Endothelial cell of umbilical vein (primary cell): Measurements from ENCODE around the gene SARS1. TPM values are rescaled to one million over a fixed set of nuclear protein-coding genes. Genes with fewer than 3 reads are reported as not detected.

Experiments
- BruUV-seq: library from RNA; stranded (reverse); fragments of 400-500 nt; replicated peaks from 2 replicates; lab custom pipeline; 2021; lab: Mats Ljungman, UMichigan
- CTCF ChIA-PET: fragments of 300-600, 350-600 bp; sonication (Branson Sonifier 250); formaldehyde crosslinking; loops from one replicate; lab custom pipeline; 2021; ENCODE audit warnings: antibody characterized with exemption, inconsistent platforms; lab: Charles Lee
- POLR2A ChIA-PET: fragments of 300-600, 350-600 bp; sonication (Branson Sonifier 250); formaldehyde crosslinking; loops from one replicate; lab custom pipeline; 2021; ENCODE audit warnings: antibody characterized with exemption, inconsistent platforms; lab: Charles Lee
- DNase-seq: peaks from one replicate; pipeline ENCODE4 v3.0.0-alpha.2; 2011; ENCODE audit warnings: low read depth, low spot score
- FAIRE-seq: peaks from 2 replicates; lab custom pipeline; 2011; peaks lifted over from hg19 to GRCh38; lab: Jason Lieb, UNC
- H2AFZ ChIP-seq: 2 replicates; pipeline ENCODE4 v1.6.0; 2012; ENCODE audit warnings: low read depth, low read length, control low read depth, inconsistent platforms
- H3K27ac ChIP-seq: 2 replicates; pipeline ENCODE4 v1.5.1; 2011; ENCODE audit warnings: low read depth, mild to moderate bottlenecking, control low read depth, low read length, moderate library complexity; ENCODE audit not compliant: insufficient read depth
- H3K27me3 ChIP-seq, 2 experiments: 2 replicates each; pipeline versions ENCODE4 v1.6.0 to v1.6.1; 2011; ENCODE audit warnings: low read length in 2 of 2, mixed read lengths in 1 of 2; ENCODE audit not compliant: control insufficient read depth in 2 of 2, insufficient read depth in 2 of 2
- H3K36me3 ChIP-seq, 2 experiments: 2 replicates in 1 of 2; 3 replicates in 1 of 2; pipeline ENCODE4 v1.5.1; 2011; ENCODE audit warnings: low read length in 2 of 2, mild to moderate bottlenecking in 1 of 2, moderate library complexity in 1 of 2; ENCODE audit not compliant: control insufficient read depth in 2 of 2, insufficient read depth in 2 of 2; ENCODE audit errors: extremely low read depth in 1 of 2
- H3K4me1 ChIP-seq: 3 replicates; pipeline ENCODE4 v1.5.1; 2011; ENCODE audit warnings: mild to moderate bottlenecking, low read length; ENCODE audit not compliant: control insufficient read depth, insufficient read depth; ENCODE audit errors: extremely low read depth
- H3K4me2 ChIP-seq: 2 replicates; pipeline ENCODE4 v1.6.1; 2011; ENCODE audit warnings: low read length, control low read depth, mixed read lengths; ENCODE audit not compliant: insufficient read depth
- H3K4me3 ChIP-seq, 3 experiments: fragments of 200-600 bp in 1 of 3; sonication (generic), shearing (Covaris generic) in 1 of 3; replicated peaks in 1 of 3; 2 replicates each; pipeline ENCODE4 v1.5.1; 2011 to 2016; ENCODE audit warnings: control low read depth in 3 of 3, low read length in 3 of 3, mild to moderate bottlenecking in 2 of 3, inconsistent platforms in 1 of 3, low read depth in 1 of 3, moderate library complexity in 1 of 3; ENCODE audit not compliant: insufficient read depth in 1 of 3
- H3K79me2 ChIP-seq: 2 replicates; pipeline ENCODE4 v1.6.0; 2012; ENCODE audit warnings: low read length, inconsistent platforms; ENCODE audit not compliant: control insufficient read depth, insufficient read depth
- H3K9ac ChIP-seq: replicated peaks from 2 replicates; pipeline ENCODE3; 2011; ENCODE audit warnings: low read length, control low read depth; ENCODE audit not compliant: insufficient read depth; ENCODE audit errors: extremely low read depth
- H3K9me1 ChIP-seq: replicated peaks from 3 replicates; pipeline ENCODE4 v1.6.0; 2011; ENCODE audit warnings: mild to moderate bottlenecking, low read length; ENCODE audit not compliant: control insufficient read depth, insufficient read depth; ENCODE audit errors: extremely low read depth
- H3K9me3 ChIP-seq: replicated peaks from 2 replicates; pipeline ENCODE4 v1.5.1; 2012; ENCODE audit warnings: low read length, inconsistent platforms; ENCODE audit not compliant: control insufficient read depth, insufficient read depth
- H4K20me1 ChIP-seq: replicated peaks from 2 replicates; pipeline ENCODE3; 2011; ENCODE audit warnings: mild to moderate bottlenecking, low read length; ENCODE audit not compliant: control insufficient read depth, insufficient read depth; ENCODE audit errors: extremely low read depth
- EZH2 ChIP-seq: IDR thresholded peaks from 2 replicates; pipeline ENCODE4 v1.6.1; 2012; ENCODE audit warnings: borderline replicate concordance, low read depth, mild to moderate bottlenecking, moderate library complexity, low read length, inconsistent platforms; ENCODE audit not compliant: severe bottlenecking
- FOS ChIP-seq: IDR thresholded peaks from 2 replicates; pipeline ENCODE4 v1.6.1; 2011; ENCODE audit warnings: mild to moderate bottlenecking, low read length, moderate library complexity, borderline replicate concordance; ENCODE audit not compliant: insufficient read depth
- GATA2 ChIP-seq: IDR thresholded peaks from 2 replicates; pipeline ENCODE4 v1.7.0; 2011; ENCODE audit warnings: low read depth, mild to moderate bottlenecking, moderate library complexity, mixed read lengths, low read length; ENCODE audit not compliant: insufficient read length, insufficient read depth
- MYC ChIP-seq: IDR thresholded peaks from one replicate; pipeline ENCODE4 v1.6.1; 2011; ENCODE audit warnings: mild to moderate bottlenecking, low read depth, low read length
- POLR2A ChIP-seq: IDR thresholded peaks from 2 replicates; pipeline ENCODE4 v1.6.1; 2012; ENCODE audit warnings: low read depth, mild to moderate bottlenecking, control low read depth, low read length
- POLR2AphosphoS5 ChIP-seq: IDR thresholded peaks from 2 replicates; pipeline ENCODE4 v1.6.1; 2012; ENCODE audit warnings: low read depth, mild to moderate bottlenecking, control low read depth, low read length, moderate library complexity; ENCODE audit not compliant: insufficient read depth
- dilution Hi-C: fragments of 300-500 bp; cut with MboI; formaldehyde crosslinking; loops from one replicate; pipeline ENCODE4 v1.15.0; 2019; ENCODE audit warnings: low sequenced_read_pairs; ENCODE audit not compliant: extremely low pct_ligation_motif_present
- intact Hi-C: fragments of 100-400 bp; cut with micrococcal nuclease; formaldehyde crosslinking; loops from one replicate; pipeline ENCODE4 v1.10.0; 2022
- polyA plus RNA-seq, 4 experiments: library from polyadenylated mRNA; depleted of rRNA in 3 of 4; stranded (reverse) in 3 of 4; unstranded in 1 of 4; fragments of >200 nt; gene quantifications; 2 replicates each; pipeline versions ENCODE4 v1.2.1 to v1.2.3, GENCODE V29; 2011 to 2012; ENCODE audit warnings: missing spikeins in 1 of 4
- total RNA-seq: library from RNA; stranded (reverse); gene quantifications from 2 replicates; pipeline ENCODE4 v1.2.3, GENCODE V29; 2021
- TF ChIP-seq, protein P1 (sequence below): IDR thresholded peaks from 2 replicates; pipeline ENCODE4 v1.6.1; 2011; ENCODE audit not compliant: insufficient read depth, insufficient read length
- TF ChIP-seq, protein P2 (sequence below), 2 donors: IDR thresholded peaks; 1 replicate in 1 of 2; 2 replicates in 1 of 2; pipeline ENCODE4 v1.5.1; 2011; ENCODE audit warnings: low read length in 2 of 2, mild to moderate bottlenecking in 2 of 2, moderate library complexity in 2 of 2, control low read depth in 1 of 2, inconsistent platforms in 1 of 2, low read depth in 1 of 2; ENCODE audit not compliant: insufficient read depth in 1 of 2; ENCODE audit errors: extremely low read depth in 1 of 2

Gene SARS1
- total and polyA plus RNA-seq, 2 donors (not counting 3 experiments of a cell fraction or from before 2014, with no cell fraction given), result 110 to 178 TPM

DNA sequence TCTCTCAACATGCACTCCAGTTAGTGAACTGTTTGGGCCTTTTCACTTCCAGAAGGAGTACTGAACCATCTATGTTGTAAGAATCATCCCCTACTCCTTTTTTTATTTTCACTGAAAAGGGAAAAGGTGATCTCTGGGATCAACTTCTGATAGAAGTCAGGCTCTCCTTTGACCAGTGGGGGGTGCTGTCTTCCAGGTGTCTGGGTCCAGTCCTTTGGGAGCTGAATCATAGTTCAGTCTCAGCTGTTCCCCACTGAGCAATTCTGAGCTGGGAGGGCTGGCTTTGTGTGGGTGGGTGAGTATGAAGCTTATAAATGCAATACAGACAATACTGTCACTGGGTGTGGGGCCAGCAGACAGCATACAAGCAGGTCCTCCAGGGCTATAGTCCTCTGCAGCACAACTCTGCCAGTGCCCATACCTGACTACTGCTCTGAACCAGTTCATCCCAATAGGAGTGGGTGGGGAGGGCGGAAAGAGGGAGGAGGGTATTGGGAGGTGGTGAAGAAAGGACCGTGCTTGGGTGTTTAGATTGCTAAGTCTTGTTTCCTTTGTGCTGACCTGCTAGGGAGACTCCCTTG is 12.5 kb upstream of the SARS1 start:
- H3K9me3 ChIP-seq, result no peaks in the 10 kb centered on the region
- peaks cover 17% of the 10 kb centered on the region for H3K4me1 ChIP-seq
- no peaks in the 10 kb centered on the region for H3K36me3 ChIP-seq
- no peaks in the 10 kb centered on the region for H3K9me1 ChIP-seq
- H3K4me2 ChIP-seq, result no peak overlapping the region
- H4K20me1 ChIP-seq, result no peaks in the 10 kb centered on the region
- no peak overlapping the region for H3K4me3 ChIP-seq
- peak; percentile 81 for FAIRE-seq
- dilution Hi-C loops (no loop called here), intact Hi-C loops (loop anchor here (1.0 to 2.0 kb wide), 2 partner anchors 62 to 198 kb away; no protein-coding TSS in a partner anchor)
- peak; percentile 37 for DNase-seq
- no peak overlapping the region for H3K9ac ChIP-seq
- no peaks in the 10 kb centered on the region for H3K79me2 ChIP-seq
- H3K27ac ChIP-seq, result no peak overlapping the region
- CTCF ChIA-PET, result interaction anchor here (0.6 to 1.2 kb wide), 28 partner anchors 9 to 331 kb away, joined by 3 to 21 read pairs (median 4); partner anchors contain the start of genes CELSR2, PSRC1, SARS1 and SORT1
- TF ChIP-seq, protein P1, sequence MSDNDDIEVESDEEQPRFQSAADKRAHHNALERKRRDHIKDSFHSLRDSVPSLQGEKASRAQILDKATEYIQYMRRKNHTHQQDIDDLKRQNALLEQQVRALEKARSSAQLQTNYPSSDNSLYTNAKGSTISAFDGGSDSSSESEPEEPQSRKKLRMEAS, result no peak
- TF ChIP-seq, protein P2, sequence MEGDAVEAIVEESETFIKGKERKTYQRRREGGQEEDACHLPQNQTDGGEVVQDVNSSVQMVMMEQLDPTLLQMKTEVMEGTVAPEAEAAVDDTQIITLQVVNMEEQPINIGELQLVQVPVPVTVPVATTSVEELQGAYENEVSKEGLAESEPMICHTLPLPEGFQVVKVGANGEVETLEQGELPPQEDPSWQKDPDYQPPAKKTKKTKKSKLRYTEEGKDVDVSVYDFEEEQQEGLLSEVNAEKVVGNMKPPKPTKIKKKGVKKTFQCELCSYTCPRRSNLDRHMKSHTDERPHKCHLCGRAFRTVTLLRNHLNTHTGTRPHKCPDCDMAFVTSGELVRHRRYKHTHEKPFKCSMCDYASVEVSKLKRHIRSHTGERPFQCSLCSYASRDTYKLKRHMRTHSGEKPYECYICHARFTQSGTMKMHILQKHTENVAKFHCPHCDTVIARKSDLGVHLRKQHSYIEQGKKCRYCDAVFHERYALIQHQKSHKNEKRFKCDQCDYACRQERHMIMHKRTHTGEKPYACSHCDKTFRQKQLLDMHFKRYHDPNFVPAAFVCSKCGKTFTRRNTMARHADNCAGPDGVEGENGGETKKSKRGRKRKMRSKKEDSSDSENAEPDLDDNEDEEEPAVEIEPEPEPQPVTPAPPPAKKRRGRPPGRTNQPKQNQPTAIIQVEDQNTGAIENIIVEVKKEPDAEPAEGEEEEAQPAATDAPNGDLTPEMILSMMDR (IDR thresholded peaks at IDR 0.05; ENCODE audit: extremely low read depth in 1 of 2, insufficient read depth in 1 of 2, low read depth in 1 of 2, low read length in 2 of 2), result peak; percentile 57 to 68
- TF ChIP-seq GATA2 (no peak), MYC (no peak), FOS (peak; percentile 37), POLR2A (no peak), EZH2 (no peak), POLR2AphosphoS5 (no peak)
- no TSS peak for BruUV-seq
- H3K27me3 ChIP-seq, result no peaks in the 10 kb centered on the region
- H2AFZ ChIP-seq, result no peak overlapping the region
- POLR2A ChIA-PET, result interaction anchor here (1.4 kb wide), 1 partner anchor 14 kb away, joined by 3 read pairs; no protein-coding TSS in a partner anchor
